Superior temporal gyrus (tissue), 1 donor: ENCODE data around the gene WNT7A.
A peak's percentile ranks its signal among the peaks of the same experiment; 100 is the strongest.

Experiments used
- DNase-seq: peaks from one replicate; pipeline ENCODE4 v3.0.0-alpha.2; 2016; ENCODE audit errors: extremely low spot score

Gene WNT7A

DNA sequence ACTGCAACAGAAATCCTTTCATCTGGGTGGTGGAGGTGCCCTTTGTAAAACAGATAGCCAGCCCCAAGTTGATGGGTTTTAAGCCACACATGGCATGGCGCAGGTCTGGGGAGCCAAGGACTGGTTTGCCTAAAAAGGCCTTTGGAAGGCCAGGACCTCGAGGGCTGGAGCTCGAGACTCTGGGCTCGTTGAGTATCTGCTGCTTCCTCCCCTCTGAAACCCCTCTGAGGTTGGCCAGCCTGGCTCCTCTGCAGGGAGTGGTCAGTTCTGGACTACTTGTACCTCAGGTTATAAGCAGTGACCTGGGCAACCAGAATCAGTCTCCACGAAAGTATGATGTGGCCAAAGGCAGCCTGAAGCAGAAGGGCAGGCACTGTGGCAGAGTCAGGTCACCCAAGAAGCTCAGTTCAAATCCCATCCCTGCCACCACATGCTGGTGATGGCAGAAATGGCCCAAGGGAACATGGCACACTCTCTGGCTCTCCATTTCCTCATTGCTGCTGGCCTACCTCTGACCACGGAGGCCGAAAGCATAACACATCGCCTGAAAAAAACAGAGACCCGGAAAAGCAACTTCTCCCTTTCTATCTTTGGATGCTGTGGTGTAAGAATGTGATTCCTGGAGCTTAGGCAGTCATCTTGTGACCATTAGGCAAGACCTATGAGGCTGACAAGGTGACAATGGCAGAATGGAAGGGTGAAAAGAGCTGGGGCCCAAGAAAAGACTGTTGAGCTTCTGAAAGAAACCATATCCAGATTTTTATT, 51.2 kb downstream of the WNT7A start:
- DNase-seq: no peak

DNA sequence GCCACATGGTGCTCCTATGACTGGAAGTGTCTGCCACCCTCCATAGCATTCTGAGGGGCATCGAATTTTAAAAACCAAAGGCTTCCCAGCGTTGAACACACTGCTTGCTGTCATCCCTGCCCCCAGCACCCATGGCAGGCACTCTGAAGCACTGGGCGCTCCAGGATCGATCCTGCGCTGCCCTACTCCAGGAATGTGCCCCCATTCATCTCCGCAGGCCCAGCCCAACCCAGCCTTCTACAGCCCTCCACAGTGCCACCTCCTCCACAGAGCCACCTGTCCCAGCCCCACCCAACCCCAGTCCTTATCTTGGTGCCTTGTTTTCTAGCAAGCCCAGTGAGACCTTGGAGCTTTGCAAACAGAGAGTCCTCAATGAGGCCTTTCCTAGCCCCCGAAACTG, 52.2 kb downstream of the WNT7A start:
- no peak for DNase-seq

DNA sequence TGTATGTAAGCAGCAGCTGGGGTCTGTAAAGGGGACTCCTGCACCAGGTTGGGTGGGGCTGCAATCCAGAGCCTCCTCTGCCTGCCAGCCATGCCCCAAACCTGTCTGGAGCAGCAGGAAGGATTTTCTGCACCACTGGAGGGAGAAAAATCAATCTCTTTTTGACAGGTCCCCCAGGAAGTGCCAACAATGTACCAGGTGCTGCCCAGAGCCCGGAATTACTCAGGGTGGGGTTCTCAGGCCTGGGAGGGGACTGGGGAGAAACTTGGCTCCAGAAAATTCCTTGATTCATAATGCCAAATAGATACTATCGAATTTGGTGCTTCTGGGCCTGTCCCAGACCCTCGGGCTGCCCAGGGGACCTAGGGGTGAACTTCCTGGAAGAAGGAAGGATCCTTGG, 52.6 kb downstream of the WNT7A start:
- no peak for DNase-seq

DNA sequence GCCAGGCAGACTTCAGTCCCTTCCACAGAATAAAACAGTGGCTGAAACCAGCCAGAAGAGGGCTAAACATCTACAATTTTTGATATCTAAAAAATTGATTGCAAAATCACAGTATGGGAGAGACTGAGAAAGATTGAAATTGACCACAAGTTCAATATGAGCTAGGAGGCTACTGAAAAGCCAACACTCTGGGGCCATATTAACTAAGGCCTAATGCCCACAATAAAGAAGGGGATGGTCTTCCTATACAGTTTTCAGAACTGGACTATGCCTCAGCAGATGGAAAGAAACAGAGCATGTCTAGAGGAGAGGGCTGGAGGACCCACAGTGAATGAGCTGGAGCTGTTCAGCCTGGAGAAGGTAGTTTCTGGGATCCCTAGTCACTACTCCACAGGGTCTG, 53.2 kb downstream of the WNT7A start:
- no peak for DNase-seq

DNA sequence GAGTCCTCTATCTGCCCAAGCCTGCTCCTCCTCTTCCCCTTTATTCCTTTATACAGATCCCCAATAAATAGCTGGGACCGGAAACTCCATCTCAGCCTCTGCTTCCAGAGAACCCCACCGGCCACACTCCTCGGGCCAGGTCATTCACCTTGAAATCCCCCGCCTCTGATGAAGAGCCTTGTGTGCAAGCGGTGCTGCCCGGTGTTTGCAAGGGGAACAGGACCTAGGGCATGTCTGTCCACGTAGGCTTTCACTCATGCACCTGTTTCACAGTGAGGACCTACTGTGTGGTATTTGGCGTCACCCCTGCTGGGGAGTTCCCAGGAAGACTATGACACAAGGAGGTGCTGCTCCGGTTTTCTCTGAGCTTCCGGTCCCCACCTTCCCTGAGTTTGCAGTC, 54.0 kb downstream of the WNT7A start:
- DNase-seq: no peak

DNA sequence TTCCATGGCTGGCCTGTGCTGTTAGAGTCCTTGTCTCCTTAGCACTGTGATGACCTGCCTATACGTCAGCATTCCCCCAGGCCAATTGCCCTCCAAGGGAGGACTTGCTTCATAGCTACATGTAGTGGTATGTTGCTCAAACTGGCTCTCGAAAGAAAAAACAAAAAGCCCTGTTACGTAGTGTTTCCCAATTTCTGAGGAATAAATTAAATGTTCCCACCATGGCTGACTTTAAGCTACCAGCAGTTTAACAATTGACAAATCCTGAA, 54.6 kb downstream of the WNT7A start:
- DNase-seq: no peak

DNA sequence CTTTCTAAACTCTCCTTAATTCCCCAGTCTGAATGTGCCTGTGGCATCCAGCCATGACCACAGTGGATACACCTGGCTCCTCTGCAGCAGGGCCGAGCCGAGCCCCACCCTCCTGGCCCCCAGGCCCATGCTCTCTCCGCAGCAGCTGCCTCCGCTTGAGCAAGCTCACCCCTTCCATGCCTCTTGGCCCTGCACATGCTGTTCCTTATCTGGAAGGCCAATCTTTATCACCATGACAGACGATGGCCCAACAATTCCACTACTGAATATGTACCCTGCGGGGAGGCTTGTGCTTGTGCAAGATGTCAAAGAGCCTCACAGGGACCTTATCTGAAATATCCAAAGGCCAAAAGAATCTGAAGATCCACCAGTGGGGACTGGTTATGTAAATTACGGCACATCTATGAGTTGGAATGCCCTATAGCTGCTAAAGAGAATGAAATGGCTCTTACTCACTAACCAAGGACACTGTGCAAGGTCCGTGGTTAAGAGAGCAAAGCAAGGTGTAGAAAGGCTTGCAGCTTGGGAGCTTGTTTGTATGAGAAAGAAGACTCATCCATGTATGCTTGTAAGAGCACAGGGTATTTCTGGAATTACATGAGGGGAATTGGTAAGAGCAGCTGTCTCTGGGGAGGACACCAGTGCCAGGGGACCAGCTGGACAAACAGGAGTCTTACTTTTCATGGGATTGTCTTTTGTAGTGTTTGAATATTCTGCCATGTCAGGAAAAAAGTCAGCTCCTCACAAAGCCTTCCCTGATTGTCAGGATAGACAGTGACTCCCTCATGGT, 55.2 kb downstream of the WNT7A start:
- no peak for DNase-seq

DNA sequence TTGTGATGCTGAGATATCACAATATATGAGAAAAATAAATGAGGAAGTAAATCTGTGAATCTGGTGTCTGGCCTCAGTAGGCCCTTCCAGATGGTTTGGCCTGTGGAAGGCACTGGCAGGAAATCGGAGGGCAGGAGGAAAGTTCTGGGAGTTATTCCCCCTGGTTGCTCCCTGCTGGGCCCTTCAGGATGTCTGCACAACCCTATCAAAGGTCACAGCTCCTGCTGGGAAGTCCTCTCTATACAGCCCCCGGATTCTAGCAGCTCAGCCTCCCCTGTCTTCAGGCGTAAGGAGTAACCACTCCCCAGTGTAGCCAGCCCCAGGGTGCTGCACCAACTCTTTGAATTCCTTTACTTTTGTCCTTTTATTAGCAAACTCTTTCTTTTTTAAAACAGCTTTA, 56.2 kb downstream of the WNT7A start:
- DNase-seq: no peak

DNA sequence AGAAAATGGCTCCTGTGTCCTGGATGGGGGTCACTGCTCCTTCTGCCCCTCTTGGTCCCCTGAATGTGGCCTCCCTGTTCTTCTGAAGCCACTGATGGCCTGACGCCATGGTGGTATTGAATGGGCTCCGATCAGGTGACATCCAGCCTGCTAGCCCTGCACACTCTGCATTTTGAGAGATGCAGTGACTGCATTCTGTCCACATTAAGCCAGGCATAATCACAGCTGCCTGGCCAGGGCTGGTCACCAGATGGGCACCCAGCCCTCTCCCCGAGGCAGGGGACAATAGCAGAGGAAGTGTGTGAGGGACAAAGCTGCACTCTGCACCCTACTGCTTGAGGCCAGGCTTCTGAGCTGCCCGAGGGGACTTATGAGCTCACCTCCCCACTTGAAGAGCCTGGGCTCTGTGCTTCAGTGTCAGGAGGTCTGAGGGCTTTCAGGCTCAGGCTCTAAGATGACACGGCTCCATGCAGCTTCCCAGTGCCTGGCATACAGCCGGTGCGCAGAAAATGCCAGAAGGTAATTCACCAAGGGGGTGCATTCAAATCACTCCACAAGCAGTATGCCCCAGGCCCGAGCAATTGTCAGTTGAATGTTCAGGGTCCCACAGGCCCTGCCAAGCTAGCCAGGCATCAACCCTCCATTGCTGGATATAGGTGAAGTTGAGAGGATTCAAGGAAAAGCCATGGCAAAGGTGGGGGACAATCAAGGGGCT, 56.8 kb downstream of the WNT7A start:
- DNase-seq: no peak

DNA sequence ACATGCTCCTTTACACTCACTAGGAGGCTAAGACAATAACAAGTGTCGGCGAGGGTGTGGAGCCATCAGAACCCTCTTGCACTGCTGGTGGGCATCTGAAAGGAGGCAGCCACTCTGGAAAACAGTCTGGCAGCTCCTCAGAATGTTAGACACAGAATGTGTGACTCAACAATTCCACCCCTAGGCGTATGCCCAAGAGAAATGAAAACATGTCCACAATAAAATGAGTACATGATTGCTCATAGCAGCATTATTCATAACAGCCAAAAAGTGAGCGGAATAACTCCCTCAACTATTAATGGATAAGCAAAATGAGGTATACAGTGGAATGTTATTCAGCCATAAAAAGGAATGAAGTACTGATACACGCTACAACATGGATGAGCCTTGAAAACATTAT, 57.8 kb downstream of the WNT7A start:
- DNase-seq: no peak

DNA sequence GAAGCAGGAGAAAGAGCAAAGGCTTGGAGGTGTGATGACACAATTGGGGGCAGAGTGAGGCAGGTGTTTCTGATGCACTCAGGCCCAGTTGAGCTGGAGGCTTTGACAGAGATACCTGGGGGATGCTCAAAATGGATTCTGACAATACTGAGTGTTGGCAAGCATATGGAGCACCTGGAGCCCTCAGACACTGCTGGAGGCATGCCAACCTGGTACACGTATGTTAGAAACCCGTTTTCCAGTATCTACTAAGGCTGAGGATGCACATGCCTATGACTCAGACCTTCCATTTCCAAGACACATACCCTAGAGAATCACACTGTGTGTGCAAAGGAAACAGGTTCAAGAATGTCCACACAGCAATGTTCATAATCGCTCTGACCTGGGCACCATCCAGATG, 58.7 kb downstream of the WNT7A start:
- no peak for DNase-seq

DNA sequence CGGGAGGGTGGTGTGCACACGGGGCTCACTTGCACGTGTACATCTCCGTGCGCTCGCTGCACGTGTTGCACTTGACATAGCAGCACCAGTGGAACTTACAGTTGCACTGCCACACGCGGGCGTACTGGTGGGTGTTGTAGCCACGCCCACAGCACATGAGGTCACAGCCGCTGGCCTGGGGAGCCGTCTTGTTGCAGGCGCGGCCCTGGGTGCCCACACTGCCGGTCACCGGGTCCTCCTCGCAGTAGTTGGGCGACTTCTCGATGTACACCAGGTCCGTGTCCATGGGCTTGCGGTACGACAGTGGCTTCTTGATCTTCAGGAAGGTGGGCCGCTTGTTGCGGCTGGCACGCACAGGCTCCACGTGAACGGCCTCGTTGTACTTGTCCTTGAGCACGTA, 61.0 kb downstream of the WNT7A start:
- DNase-seq: no peak

DNA sequence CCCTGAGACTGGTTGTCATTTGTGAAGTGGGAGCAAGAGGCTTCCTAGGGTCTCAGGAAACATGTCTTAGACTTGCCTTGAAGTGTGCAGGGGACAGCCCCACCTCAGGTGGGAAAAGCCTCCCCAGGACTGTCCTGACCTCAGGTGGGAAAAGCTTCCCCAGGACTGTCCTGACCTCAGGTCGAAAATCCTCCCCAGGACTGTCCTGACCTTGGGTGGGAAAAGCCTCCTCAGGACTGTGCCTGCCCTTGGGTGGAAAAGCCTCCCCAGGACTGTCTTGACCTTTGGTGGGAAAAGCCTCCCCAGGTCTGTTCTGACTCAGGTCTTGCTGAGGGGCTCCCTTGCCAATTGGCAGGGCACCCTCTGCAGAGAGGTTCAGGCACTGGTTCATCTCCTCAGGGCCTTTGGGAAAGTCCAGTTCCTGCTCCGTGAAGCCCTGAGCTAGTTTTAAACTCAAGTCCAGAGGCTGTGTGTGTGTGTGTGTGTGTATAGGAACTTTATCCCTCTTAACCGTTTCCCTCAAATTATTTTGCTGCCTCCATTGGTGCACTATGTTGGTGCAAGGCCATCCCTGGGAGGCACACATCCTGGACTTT, 64.7 kb downstream of the WNT7A start:
- no peak for DNase-seq

DNA sequence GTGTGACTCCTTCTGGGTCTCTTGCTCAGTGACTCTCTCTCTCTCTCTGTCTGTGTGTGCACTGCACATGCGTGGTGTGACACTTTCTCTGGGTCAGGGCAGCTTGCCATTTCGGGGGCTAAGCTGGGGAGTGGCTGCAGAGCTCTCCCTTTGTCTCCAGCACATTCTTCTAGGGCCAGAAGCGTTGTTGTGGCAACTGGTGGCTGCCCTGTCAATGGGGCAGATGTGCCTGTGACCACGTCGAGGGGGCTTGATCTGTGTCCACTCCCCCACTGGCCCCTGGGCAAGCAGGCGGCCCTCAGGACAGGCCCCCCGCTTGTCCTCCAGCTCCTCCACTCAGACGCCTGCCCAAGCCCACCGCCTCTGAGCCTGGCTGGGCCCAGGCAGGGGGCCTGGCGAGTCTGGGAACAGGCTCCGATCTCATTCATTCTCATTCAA, 67.8 kb downstream of the WNT7A start:
- peak; percentile 60 for DNase-seq

DNA sequence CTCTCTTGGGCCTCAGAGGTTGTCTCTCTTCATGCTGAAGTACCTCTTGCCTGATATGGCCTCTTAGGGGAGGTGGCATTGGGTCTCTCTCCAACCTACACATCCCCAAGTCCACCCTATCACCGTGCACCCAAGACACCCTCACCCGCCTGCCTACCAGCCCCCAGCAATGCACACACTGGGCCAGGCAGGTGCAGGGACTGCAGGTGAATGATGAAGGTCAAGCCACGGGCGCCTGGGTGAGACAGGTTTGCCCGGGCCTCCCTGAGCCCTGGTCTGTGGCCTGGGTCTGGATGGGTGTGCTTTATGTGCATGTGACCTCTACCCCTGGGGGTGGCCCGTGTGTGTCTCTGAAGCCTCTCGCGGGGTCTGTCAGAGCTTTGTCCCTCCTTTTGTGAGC, 68.3 kb downstream of the WNT7A start:
- no peak for DNase-seq

DNA sequence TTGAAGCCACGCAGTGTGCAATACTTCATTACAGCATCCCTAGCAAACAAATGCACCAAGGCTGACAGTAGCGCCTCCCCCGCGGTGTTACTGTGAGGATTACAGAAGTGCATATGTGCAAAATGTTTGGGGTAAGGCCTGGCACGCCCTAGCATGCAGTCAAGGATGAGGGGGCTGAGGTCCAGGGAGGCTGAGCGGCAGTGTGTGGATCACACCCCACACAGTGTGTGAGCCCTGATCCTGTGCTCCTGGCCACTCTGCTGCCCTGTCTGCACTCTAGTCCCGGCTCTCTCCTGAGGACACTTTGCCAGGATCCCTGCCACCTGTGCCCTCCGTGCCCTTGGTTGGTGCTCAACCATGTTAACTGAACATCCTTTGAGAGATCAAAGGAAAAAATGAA, 71.3 kb downstream of the WNT7A start:
- no peak for DNase-seq

DNA sequence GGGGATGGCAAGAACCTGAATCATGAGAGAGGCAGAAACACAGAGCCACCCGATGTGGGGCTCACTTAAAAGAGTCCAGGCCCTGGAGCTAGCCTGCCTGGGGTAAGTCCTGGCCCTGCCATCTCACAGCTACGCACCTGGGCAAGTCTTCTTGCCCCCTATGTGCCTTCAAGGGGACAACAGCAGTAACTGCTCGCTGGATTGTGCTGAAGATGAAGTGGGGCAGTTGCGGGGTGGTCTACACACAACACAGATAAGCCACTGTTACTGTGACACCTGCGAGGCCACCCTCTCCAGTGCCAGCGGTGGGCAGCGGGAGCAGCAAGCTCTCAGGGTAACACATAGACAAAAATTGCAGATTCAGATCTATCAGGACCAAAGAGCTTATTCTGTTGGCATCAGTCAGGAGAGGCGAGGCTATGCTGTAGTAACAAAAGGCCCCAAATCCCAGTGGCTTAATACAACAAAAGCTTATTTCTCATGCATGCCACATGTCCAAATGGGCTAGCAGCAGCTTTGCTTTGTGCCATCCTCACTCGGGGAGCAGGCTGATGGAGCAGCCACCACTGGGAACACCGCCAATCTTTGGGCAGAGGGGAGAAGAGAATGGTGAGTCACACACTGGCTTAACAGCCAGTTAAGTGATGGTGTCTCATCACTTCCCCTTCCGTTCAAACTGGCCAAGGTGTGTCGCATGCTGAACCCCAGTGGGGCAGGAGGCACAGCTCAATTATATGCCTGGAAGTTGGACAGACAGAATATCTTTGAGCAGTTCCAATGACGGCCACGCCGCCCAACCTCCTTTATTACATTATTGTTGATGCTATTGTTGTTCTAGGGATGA, 78.3 kb downstream of the WNT7A start:
- no peak for DNase-seq

DNA sequence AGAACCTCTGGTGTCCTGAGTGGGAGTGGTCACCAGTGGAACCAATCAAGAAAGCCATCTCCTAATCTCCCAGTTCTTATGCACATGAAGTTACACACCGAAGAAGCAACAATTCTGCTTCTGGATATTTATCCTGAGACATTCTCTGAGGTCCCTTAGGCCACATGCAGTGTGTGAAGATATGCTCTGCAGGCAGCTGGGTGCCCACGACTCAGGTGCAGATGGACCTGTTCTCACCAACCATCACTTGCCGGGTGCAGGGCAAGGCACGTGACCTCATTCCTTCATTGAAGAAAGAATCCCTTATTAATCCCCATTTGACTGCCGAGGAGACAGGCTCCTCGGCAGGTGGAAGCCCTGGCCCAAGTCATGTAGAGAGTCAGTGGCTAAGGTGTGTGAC, 79.8 kb downstream of the WNT7A start:
- no peak for DNase-seq

DNA sequence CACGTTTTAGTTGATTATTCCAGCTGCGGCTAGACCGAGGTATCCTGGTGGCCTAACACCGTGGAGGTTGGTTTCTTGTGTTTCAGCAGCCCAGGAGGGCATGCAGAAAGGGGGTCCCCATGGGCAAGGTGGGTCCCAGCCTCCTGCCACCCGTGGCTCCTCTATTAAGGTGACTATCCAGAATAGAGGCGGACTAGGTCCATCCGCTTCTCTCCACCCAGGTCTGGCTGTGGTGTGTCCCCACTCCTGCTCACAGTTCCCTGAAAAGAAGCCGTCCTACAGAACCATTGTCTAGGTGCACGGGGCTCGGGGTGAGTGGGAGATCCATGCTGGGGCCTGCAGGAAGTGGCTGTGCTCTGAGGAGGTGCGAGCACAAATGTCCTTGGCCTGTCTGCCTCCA, 81.5 kb downstream of the WNT7A start:
- no peak for DNase-seq

DNA sequence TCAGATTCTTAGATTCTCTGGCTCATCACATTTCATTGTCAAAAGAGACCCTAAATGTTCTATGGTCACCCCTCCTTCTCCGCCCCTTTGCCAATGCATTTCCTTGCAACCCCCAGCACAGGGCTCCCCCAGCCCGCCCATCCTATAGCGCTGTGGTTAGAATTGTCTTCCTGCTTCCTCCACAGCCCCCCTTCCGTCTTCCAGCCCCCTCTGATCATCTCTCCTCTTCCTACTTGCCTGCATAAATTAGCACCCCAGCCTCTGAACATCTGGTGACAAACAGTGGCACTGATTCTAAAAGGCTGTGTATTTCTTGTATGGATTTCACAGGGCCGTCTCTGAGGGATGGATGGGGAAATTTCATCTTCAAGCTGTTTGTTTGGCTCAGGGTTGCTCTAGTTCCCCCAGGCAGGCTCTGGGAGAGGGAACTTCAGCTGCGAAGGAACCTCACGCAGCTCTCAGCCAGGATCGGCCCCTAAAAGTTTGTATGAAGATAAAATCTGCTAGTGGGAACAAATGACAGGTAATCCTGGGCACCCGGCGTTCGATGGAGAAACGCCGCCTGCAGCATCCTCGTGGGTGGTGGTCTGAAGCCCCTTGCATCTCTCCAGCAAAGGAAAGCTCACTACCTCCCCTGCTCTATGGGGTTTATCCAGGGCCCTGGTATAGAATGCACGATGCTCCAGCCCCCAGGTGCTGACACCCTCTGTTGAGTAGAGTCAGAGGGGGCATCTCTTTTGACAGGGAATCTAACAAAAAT, 83.0 kb downstream of the WNT7A start:
- peak; percentile 43 for DNase-seq

DNA sequence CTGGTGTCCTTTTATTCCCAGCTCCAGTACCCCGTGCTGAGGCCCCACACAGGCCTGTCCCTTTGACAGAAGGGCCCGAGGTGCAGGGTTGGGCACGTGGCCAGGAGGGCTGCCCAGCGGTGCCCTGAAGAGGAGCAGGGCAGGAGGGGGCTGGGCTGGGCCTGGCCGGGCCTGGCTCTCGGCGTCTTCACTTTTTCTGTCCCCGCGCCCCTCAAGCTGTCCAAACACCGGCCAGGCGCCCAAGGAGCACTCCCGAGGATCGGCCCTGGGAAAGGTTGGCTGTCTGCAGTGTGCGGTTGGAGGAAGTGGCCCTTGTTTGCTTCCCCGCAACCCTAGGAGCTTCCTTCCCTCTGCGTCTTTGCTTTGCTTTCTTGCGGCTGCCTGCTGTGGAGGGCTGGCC, 84.1 kb downstream of the WNT7A start:
- DNase-seq: no peak
